LNCaP clone FGC (cell line): ENCODE data around the gene SLC22A12.

ENCODE experiments used
- DNase-seq: peaks from one replicate; pipeline ENCODE4 v3.0.0-alpha.2; 2011; ENCODE audit warnings: low read depth
- H3K4me3 ChIP-seq: 2 replicates; pipeline ENCODE4 v1.5.1; 2011; ENCODE audit warnings: mild to moderate bottlenecking, low read depth, low read length, control low read depth
- CTCF ChIP-seq: IDR thresholded peaks from 2 replicates; pipeline ENCODE4 v1.5.1; 2012; ENCODE audit warnings: mild to moderate bottlenecking; ENCODE audit not compliant: control insufficient read depth, insufficient read depth; ENCODE audit errors: extremely low read depth

SLC22A12 gene

DNA sequence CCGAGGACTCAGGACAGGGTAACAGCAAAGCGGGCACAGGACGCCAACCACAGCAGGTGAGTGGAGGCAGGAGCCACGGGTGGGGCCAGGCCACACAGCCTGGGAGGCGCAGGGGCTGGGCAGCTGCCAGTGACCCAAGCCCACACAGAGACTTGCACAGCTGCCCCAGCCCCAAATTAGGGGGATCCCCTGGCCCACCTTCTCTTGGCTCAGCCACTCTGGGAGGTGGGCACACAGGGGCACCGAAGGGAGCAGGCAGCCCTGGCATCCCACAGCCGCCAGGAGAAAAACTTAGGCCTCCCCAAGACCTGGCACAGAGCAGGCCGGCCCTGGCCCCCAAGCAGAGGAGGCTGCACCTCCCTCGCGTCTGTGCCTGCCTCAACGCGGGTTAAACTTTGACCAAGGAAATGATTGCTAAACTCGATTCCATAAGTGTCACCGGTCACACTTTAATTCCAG lies at the start of gene SLC22A12:
TSS of gene SLC22A12 (plus strand) at position 458 of the 459 bp plus-strand sequence. CDS start 337 bp downstream, outside the sequence.
- H3K4me3 ChIP-seq, result no peak within 1 kb of the TSS
- no peak for DNase-seq

DNA sequence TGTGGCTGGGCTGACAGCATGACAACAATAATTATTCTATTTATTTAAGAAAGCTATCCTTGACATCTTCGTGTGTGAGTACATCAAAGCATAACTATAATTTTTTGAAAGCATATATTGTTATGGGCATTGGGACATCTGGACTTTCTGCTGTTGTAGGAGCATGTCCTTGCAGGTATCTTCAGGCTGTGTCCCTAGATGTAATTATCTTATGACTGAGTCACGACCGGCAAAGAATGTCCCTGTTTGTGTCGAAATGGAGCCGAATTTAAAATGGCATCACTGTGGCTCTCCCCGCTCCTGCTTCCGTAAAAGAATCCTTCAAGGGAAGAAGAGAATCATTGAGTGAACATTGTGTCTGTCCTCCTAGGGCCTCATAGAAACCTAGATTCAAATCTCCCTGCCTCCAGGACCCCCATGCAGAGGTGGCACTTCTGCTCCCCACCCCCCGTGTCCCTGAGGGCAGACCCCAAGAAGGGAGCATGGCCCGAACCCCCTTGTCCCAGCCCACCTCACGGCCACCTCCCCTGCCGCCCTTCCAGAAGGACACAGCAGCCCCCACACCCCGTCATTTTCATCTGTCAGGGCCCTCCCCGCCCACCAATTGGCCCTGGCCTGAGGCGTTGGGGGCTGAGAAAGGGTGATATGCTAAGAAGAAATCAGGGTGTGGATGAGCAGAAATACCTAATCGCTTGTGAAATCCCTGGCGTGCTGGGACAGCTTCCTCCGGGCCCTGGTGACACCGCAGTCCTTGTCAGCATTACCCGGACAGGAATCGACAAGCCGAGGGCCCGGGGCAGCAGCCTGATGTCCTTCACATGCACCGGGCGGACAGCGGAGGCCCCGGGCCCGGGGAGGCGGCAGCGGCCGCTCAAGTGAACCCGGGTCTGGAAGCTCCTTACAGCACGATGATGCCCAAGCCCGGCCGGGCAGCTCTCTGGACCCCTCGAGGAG lies 48.6 kb upstream of the SLC22A12 start:
- no peak overlapping the region for H3K4me3 ChIP-seq
- DNase-seq, result no peak
- no peak for TF ChIP-seq CTCF

More for the DNA sequence above, at the start of gene SLC22A12:
- TF ChIP-seq CTCF, result no peak

DNA sequence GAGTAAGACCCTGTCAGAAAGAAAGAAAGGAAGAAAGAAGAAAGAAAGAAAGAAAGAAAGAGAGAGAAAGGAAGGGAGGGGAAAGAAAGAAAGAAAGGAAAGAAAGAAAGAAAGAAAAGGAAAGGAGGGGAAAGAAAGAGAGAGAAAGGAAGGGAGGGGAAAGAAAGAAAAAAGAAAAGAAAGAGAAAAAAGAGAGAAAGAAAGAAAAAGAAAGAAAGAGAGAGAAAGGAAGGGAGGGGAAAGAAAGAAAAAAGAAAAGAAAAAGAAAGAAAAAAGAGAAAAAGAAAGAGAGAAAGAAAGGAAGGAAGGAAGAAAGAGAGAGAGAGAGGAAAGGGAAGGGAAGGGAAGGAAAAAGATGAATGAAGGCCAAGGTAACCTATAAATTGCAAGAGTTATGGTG lies 47.2 kb upstream of the SLC22A12 start:
- DNase-seq, result no peak
- no peak for TF ChIP-seq CTCF
- H3K4me3 ChIP-seq, result no peak overlapping the region

DNA sequence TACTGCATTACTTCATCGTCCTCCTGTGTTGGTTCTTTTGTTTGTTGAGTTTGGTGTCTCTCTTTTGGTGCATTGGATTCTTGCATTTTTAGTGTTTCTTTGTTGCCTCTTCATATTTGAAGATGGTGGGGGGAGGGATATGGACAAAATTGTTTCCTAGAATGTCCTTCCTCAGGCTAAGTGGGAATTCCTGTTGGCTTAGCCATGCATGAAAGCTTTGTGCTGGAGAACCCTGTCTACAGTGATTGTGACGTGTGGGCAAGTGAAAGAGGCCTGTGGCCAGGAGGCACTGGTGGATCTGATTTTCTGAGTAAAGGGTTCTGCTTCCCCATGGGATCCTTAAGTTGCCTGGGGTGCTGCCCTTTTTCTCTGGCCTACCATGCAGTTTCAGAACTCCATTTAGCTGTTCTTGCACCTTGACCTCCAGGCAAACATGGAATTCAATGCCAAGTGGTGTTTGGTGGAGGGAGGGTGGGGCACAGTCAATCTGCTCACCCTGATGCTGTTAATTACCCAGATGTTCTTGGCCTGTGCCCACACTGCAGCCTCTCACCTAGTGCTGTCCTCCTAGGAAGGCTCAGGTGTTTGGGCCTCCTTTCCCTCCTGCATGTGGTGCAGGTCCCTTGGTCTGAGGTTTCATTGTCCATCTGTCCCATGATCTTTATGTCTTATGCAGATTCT lies 46.3 kb upstream of the SLC22A12 start:
- no peak for DNase-seq
- no peak overlapping the region for H3K4me3 ChIP-seq
- TF ChIP-seq CTCF, result no peak

DNA sequence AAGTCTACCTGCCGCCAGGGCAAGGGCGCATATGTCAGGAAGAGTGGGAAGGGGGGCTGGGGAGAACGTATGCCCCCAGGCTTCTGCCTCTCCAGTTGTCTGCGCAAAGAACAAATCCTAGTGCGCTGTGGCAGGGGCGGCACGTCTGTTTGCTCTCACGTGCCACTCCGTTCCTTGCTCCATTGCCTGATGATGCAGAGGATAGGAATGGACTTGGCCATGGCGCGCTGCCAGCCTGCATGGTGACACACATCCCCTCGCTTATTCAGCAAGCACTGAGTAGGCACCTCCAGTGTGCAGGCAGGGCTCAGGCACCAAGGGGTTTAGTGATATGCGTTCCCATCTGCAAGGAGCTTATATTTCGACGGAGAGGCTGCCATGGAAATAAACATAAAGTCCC lies 45.4 kb upstream of the SLC22A12 start:
- no peak for DNase-seq
- H3K4me3 ChIP-seq, result no peak overlapping the region
- TF ChIP-seq CTCF, result no peak

- TF ChIP-seq CTCF, result no peak
- DNase-seq, result no peak
- no peak overlapping the region for H3K4me3 ChIP-seq
Observed at GRCh38 chr11:64546176-64546575, 44.8 kb upstream of the SLC22A12 start.
